GM23248 (cell line): ENCODE measurements around the gene HEXB.

Experiments
- EZH2 ChIP-seq: fragments of 200-600 bp; sonication (generic); IDR thresholded peaks from 2 replicates; pipeline ENCODE4 v1.6.1; 2018; ENCODE audit warnings: antibody characterized with exemption, mild to moderate bottlenecking; ENCODE audit not compliant: insufficient read depth, poor library complexity, severe bottlenecking
- EZH2phosphoT487 ChIP-seq: fragments of 200-600 bp; sonication (generic); IDR thresholded peaks from 2 replicates; pipeline ENCODE4 v1.6.1; 2018; ENCODE audit warnings: antibody characterized with exemption, moderate library complexity, mild to moderate bottlenecking, low read depth; ENCODE audit not compliant: insufficient read depth

GRCh38 chr5:74667396-74667795 lies 17.6 kb upstream of the HEXB start:
- TF ChIP-seq EZH2, result no peak
- no peak for TF ChIP-seq EZH2phosphoT487
